Activated B cell treated with CpG ODN at 0.5 μM for 24 hours (primary cell): Measurements from ENCODE around the gene KCNMA1. TPM values are rescaled to one million over a fixed set of nuclear protein-coding genes. Genes with fewer than 3 reads are reported as not detected.

Source experiments
- ATAC-seq: fragments of 200-7000 bp; cut with Tn5 transposase; one replicate; pipeline ENCODE4 v1.10.0; 2021; ENCODE audit warnings: low read depth, mild to moderate bottlenecking, moderate library complexity
- CTCF ChIA-PET: fragments of 350-600 bp; sonication (Branson Sonifier 250); formaldehyde crosslinking; loops from one replicate; lab custom pipeline; 2021; ENCODE audit warnings: antibody characterized with exemption; lab: Charles Lee
- POLR2A ChIA-PET: fragments of 350-600 bp; sonication (Branson Sonifier 250); formaldehyde crosslinking; loops from one replicate; lab custom pipeline; 2021; ENCODE audit warnings: antibody characterized with exemption; lab: Charles Lee
- DNase-seq: peaks from one replicate; pipeline ENCODE4 v3.0.0; 2022
- H3K27ac Mint-ChIP-seq: one replicate; pipeline ENCODE4 v1.8.0; 2020; ENCODE audit warnings: mixed read lengths
- H3K27me3 Mint-ChIP-seq: one replicate; pipeline ENCODE4 v1.8.0; 2021; ENCODE audit warnings: mixed read lengths
- H3K36me3 Mint-ChIP-seq: one replicate; pipeline ENCODE4 v1.8.0; 2021; ENCODE audit warnings: low read depth, mixed read lengths
- H3K4me1 Mint-ChIP-seq: one replicate; pipeline ENCODE4 v1.8.0; 2021; ENCODE audit warnings: mixed read lengths
- H3K4me3 Mint-ChIP-seq: one replicate; pipeline ENCODE4 v1.8.0; 2020; ENCODE audit warnings: mild to moderate bottlenecking, mixed read lengths
- H3K9me3 Mint-ChIP-seq: one replicate; pipeline ENCODE4 v1.8.0; 2020; ENCODE audit warnings: mixed read lengths
- intact Hi-C: fragments of 100-400 bp; cut with micrococcal nuclease; formaldehyde crosslinking; loops from one replicate; pipeline ENCODE4 v1.15.1; 2024
- total RNA-seq: library from RNA; stranded (reverse); gene quantifications from 2 replicates; pipeline ENCODE4 v1.2.3, GENCODE V29; 2022
- TF ChIP-seq, protein P1 (sequence below): fragments of 200-600 bp; IDR thresholded peaks from one replicate; pipeline ENCODE4 v1.8.0; 2022; ENCODE audit warnings: antibody characterized with exemption, mild to moderate bottlenecking

Gene KCNMA1
- total RNA-seq, 1 donor from 2014 or later = 3.7 TPM

DNA sequence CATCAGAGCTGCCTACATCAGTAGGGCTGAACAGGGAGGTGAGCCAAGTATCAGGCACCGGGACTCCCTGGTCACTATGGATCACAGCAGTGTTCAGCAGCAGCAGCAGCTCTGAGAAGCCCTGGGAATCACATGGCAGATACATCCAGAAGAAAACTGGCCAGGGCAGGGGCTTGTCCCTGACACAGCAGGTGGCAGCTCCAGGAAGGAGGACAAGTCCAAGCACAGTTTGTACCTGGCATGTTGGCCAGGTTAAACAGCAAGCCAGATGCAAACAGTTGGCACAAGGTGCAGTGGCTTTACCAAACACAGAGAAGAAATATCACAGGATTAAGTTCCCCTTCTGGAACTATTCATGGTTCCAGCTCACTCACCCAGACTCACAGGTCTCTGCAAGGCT lies 139.4 kb downstream of the KCNMA1 start:
- TF ChIP-seq, protein P1, sequence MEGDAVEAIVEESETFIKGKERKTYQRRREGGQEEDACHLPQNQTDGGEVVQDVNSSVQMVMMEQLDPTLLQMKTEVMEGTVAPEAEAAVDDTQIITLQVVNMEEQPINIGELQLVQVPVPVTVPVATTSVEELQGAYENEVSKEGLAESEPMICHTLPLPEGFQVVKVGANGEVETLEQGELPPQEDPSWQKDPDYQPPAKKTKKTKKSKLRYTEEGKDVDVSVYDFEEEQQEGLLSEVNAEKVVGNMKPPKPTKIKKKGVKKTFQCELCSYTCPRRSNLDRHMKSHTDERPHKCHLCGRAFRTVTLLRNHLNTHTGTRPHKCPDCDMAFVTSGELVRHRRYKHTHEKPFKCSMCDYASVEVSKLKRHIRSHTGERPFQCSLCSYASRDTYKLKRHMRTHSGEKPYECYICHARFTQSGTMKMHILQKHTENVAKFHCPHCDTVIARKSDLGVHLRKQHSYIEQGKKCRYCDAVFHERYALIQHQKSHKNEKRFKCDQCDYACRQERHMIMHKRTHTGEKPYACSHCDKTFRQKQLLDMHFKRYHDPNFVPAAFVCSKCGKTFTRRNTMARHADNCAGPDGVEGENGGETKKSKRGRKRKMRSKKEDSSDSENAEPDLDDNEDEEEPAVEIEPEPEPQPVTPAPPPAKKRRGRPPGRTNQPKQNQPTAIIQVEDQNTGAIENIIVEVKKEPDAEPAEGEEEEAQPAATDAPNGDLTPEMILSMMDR = no peak
- intact Hi-C loops = no loop called here
- no peak overlapping the region for H3K4me3 Mint-ChIP-seq
- H3K27me3 Mint-ChIP-seq = peaks cover 5% of the 10 kb centered on the region
- DNase-seq = no peak
- CTCF ChIA-PET = no interaction called here
- no peak overlapping the region for H3K27ac Mint-ChIP-seq
- POLR2A ChIA-PET = no interaction called here
- no peaks in the 10 kb centered on the region for H3K36me3 Mint-ChIP-seq
- H3K4me1 Mint-ChIP-seq = peaks cover 14% of the 10 kb centered on the region
- ATAC-seq = no peak
- H3K9me3 Mint-ChIP-seq = no peaks in the 10 kb centered on the region

- POLR2A ChIA-PET = no interaction called here
- Mint-ChIP-seq H3K4me1 (peaks cover 14% of the 10 kb centered on the region), H3K36me3 (no peaks in the 10 kb centered on the region), H3K27ac (no peak overlapping the region), H3K9me3 (no peaks in the 10 kb centered on the region), H3K27me3 (peaks cover 5% of the 10 kb centered on the region), H3K4me3 (no peak overlapping the region)
- CTCF ChIA-PET = no interaction called here
- intact Hi-C loops = no loop called here
- DNase-seq (no peak), ATAC-seq (no peak)
- TF ChIP-seq, protein P1 = no peak
Observed at GRCh38 chr10:77497748-77498147, 139.9 kb downstream of the KCNMA1 start.

DNA sequence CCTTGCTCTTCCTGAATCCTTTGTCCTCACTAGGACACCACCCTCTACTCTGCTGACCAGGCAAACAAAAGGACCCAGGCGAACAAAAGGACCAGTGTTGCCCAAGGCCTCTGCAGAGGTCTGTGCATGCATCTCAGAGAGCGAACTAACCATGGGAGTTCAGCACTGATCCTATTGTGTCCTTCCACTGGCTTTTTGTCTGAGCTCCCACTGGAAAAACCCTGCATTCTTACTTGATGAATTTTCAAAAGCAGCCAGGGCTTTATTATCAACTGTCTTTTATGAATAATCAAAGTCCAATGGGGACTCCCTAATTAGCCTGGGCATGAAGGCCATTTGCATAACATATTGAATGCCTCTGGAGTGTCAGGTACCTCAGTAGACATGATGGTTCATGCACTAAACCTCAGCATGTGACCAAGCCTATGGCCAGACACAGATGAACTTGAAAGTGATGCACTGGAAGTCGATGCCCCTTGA lies 140.6 kb downstream of the KCNMA1 start:
- POLR2A ChIA-PET = no interaction called here
- Mint-ChIP-seq H3K27ac (no peak overlapping the region), H3K4me3 (no peak overlapping the region), H3K9me3 (no peaks in the 10 kb centered on the region), H3K27me3 (peaks cover 2% of the 10 kb centered on the region), H3K36me3 (no peaks in the 10 kb centered on the region), H3K4me1 (peaks cover 16% of the 10 kb centered on the region)
- TF ChIP-seq, protein P1 = no peak
- CTCF ChIA-PET = no interaction called here
- DNase-seq (no peak), ATAC-seq (no peak)
- intact Hi-C loops = no loop called here

- H3K4me3 Mint-ChIP-seq = no peak overlapping the region
- intact Hi-C loops = loop anchor here (1.0 kb wide), 1 partner anchor 146 kb away; no protein-coding TSS in a partner anchor
- TF ChIP-seq, protein P1 = no peak
- ATAC-seq = no peak
- H3K4me1 Mint-ChIP-seq = peaks cover 17% of the 10 kb centered on the region
- H3K36me3 Mint-ChIP-seq = no peaks in the 10 kb centered on the region
- ChIA-PET POLR2A (no interaction called here), CTCF (no interaction called here)
- no peak overlapping the region for H3K27ac Mint-ChIP-seq
- H3K27me3 Mint-ChIP-seq = no peaks in the 10 kb centered on the region
- H3K9me3 Mint-ChIP-seq = no peaks in the 10 kb centered on the region
- no peak for DNase-seq
Observed at GRCh38 chr10:77494756-77495541, 142.7 kb downstream of the KCNMA1 start.

DNA sequence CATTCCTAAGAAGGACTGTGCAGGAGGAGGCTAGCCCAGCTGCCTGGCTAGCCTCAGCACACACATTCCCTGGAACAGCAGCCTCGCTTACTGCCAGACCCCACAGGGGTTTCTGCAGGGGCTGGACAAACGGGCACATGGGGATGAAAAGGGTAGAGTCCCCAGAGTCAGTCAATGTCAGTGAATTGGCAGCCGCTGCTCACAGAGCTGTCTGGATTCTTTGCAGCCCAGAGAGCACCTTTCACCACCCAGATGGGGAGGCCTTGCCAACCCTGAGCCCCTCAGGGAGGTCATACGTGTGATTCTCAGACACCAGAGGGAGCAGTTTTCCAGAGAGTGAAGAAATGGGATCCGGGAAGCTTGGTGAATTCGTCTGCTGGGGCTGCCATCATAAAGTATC lies 143.3 kb downstream of the KCNMA1 start:
- Mint-ChIP-seq H3K9me3 (no peaks in the 10 kb centered on the region), H3K27ac (no peak overlapping the region), H3K4me1 (peaks cover 17% of the 10 kb centered on the region), H3K27me3 (no peaks in the 10 kb centered on the region), H3K4me3 (no peak overlapping the region), H3K36me3 (no peaks in the 10 kb centered on the region)
- ChIA-PET POLR2A (no interaction called here), CTCF (no interaction called here)
- TF ChIP-seq, protein P1 = no peak
- DNase-seq (no peak), ATAC-seq (no peak)
- intact Hi-C loops = loop anchor here (1.0 kb wide), 1 partner anchor 147 kb away; no protein-coding TSS in a partner anchor
